ENCODE results near the gene ERCC6.

The ERCC6 gene

DNA sequence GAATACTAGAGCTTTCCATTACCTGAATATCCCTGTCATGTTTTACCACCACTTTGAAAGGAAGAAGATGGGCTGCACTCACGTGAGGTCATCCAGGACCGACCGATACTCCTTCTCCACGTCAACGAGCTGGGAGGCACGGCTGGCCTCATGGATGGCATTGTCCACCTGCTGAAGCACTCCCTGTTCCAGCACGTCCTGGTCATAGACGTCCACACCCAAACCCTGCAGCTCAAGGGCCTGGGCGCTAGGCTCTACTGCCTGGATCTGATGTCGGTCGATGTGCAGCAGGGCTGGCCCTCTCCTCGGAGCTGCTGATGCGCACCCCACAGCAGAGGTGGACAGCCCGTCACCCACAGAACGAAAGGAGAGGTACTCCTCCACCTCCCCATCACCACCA, 6.5 kb downstream of the ERCC6 start:
- Histone ChIP-seq H3K9me3 (ENCODE audit: severe bottlenecking) (no peaks in the 10 kb centered on the region), H3K27me3 (ENCODE audit: insufficient read depth, poor library complexity, severe bottlenecking) (no peaks in the 10 kb centered on the region), H3K4me3 (ENCODE audit: severe bottlenecking) (no peak overlapping the region), H3K27ac (ENCODE audit: poor library complexity, severe bottlenecking) (no peak overlapping the region), H3K36me3 (ENCODE audit: low read depth) (peaks cover 94% of the 10 kb centered on the region), H3K4me1 (ENCODE audit: insufficient read depth, poor library complexity, severe bottlenecking) (peaks cover 20% of the 10 kb centered on the region)
- TF ChIP-seq, protein P1, sequence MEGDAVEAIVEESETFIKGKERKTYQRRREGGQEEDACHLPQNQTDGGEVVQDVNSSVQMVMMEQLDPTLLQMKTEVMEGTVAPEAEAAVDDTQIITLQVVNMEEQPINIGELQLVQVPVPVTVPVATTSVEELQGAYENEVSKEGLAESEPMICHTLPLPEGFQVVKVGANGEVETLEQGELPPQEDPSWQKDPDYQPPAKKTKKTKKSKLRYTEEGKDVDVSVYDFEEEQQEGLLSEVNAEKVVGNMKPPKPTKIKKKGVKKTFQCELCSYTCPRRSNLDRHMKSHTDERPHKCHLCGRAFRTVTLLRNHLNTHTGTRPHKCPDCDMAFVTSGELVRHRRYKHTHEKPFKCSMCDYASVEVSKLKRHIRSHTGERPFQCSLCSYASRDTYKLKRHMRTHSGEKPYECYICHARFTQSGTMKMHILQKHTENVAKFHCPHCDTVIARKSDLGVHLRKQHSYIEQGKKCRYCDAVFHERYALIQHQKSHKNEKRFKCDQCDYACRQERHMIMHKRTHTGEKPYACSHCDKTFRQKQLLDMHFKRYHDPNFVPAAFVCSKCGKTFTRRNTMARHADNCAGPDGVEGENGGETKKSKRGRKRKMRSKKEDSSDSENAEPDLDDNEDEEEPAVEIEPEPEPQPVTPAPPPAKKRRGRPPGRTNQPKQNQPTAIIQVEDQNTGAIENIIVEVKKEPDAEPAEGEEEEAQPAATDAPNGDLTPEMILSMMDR (IDR thresholded peaks at IDR 0.05; ENCODE audit: poor library complexity, severe bottlenecking) = no peak
- ATAC-seq (ENCODE audit: low read depth) (no peak), DNase-seq (ENCODE audit: low spot score) (no peak)

DNA sequence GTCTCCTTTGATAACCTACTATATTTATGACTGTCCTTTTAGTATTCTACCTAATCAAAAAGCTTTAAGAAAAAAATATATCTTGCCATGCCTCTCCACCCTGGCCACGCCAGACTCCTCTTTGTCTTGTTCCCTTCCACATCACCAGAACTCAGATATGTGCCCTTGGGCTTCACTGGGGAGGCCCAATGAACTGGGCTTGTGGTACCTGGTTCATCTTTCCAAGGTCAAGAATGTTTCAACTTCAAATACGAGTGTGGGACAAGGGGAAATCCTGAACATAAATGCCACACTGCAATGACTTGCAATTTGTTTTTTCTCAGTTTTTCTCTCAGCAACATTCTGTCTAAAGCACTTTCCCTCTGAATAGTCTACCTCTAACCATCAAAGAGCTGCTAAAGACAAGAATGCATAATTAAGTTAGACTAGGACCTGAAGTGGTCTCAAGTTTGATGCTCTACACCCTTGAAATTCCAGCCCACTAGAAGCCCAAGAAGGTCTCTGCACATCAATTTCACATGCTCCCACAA, 9.9 kb downstream of the ERCC6 start:
- DNase-seq (ENCODE audit: low spot score) (no peak), ATAC-seq (ENCODE audit: low read depth) (no peak)
- peaks cover 95% of the 10 kb centered on the region for H3K36me3 ChIP-seq (ENCODE audit: low read depth)
- H3K4me1 ChIP-seq (ENCODE audit: insufficient read depth, poor library complexity, severe bottlenecking) = no peaks in the 10 kb centered on the region
- no peak overlapping the region for H3K27ac ChIP-seq (ENCODE audit: poor library complexity, severe bottlenecking)
- H3K9me3 ChIP-seq (ENCODE audit: severe bottlenecking) = no peaks in the 10 kb centered on the region
- H3K27me3 ChIP-seq (ENCODE audit: insufficient read depth, poor library complexity, severe bottlenecking) = no peaks in the 10 kb centered on the region
- TF ChIP-seq, protein P1 (IDR thresholded peaks at IDR 0.05; ENCODE audit: poor library complexity, severe bottlenecking) = no peak
- no peak overlapping the region for H3K4me3 ChIP-seq (ENCODE audit: severe bottlenecking)

DNA sequence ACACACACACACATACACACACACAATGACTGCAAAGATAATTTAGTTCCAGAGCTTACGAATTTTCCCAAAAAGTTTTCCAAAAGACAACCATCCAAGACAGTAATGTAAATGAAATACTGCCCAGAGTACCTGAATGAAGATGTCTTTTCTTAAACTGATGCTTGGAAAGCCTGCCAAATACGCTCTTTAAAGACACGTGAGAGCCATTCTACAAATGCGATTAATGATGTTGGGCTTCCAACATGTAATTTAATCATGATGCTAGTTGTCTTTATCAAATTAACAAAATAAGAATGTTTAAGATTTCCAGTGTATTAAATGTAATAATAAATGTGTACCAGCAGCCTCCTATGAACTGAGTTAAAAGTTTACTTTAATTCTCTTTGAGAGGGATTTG, 11.1 kb downstream of the ERCC6 start:
- TF ChIP-seq, protein P1 (IDR thresholded peaks at IDR 0.05; ENCODE audit: poor library complexity, severe bottlenecking) = no peak
- no peak for ATAC-seq (ENCODE audit: low read depth)
- Histone ChIP-seq H3K27me3 (ENCODE audit: insufficient read depth, poor library complexity, severe bottlenecking) (no peaks in the 10 kb centered on the region), H3K9me3 (ENCODE audit: severe bottlenecking) (no peaks in the 10 kb centered on the region), H3K27ac (ENCODE audit: poor library complexity, severe bottlenecking) (no peak overlapping the region), H3K4me3 (ENCODE audit: severe bottlenecking) (no peak overlapping the region), H3K4me1 (ENCODE audit: insufficient read depth, poor library complexity, severe bottlenecking) (no peaks in the 10 kb centered on the region), H3K36me3 (ENCODE audit: low read depth) (peaks cover 97% of the 10 kb centered on the region)
- DNase-seq (ENCODE audit: low spot score) = no peak

DNA sequence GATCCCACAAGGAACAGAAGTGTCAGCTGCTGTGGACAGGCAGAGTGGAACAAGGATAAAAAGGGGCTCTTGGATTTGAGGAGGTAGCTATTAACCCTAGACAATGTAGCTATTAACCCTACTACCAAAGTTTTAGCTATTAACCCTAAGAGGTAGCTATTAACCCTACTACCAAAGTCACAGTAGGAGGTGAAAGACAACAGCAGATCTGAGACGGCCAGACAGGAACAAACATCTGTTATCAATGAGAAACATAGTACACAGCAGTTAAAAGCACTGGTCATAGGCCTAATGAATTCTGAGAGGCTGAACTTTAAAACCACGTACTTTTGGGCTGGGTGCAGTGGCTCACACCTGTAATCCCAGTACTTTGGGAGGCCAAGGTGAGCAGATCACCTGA, 11.9 kb downstream of the ERCC6 start:
- no peaks in the 10 kb centered on the region for H3K4me1 ChIP-seq (ENCODE audit: insufficient read depth, poor library complexity, severe bottlenecking)
- no peak overlapping the region for H3K4me3 ChIP-seq (ENCODE audit: severe bottlenecking)
- H3K36me3 ChIP-seq (ENCODE audit: low read depth) = peaks cover 97% of the 10 kb centered on the region
- H3K27ac ChIP-seq (ENCODE audit: poor library complexity, severe bottlenecking) = no peak overlapping the region
- TF ChIP-seq, protein P1 (IDR thresholded peaks at IDR 0.05; ENCODE audit: poor library complexity, severe bottlenecking) = no peak
- no peaks in the 10 kb centered on the region for H3K27me3 ChIP-seq (ENCODE audit: insufficient read depth, poor library complexity, severe bottlenecking)
- no peaks in the 10 kb centered on the region for H3K9me3 ChIP-seq (ENCODE audit: severe bottlenecking)
- ATAC-seq (ENCODE audit: low read depth) (no peak), DNase-seq (ENCODE audit: low spot score) (no peak)

DNA sequence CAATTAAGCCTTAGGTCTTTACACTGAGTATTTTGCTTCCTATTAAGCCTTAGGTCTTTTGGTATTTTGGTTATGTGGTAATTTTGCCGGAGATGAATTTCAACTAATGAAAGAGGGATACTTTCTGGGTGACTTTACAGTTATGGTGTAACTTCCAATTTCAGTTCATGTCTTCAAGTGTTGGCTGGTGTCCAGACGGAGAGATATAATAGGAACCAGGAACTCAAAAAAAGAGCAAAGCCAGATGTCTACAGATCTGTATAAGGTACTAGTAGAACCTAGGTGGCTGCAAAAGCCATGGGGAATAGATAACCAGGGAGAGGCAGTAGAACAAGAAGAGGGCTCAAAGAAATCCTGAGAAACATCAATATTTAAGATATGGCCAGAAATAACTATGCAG, 12.3 kb downstream of the ERCC6 start:
- Histone ChIP-seq H3K27ac (ENCODE audit: poor library complexity, severe bottlenecking) (no peak overlapping the region), H3K27me3 (ENCODE audit: insufficient read depth, poor library complexity, severe bottlenecking) (no peaks in the 10 kb centered on the region), H3K4me3 (ENCODE audit: severe bottlenecking) (no peak overlapping the region), H3K36me3 (ENCODE audit: low read depth) (peaks cover 97% of the 10 kb centered on the region), H3K4me1 (ENCODE audit: insufficient read depth, poor library complexity, severe bottlenecking) (no peaks in the 10 kb centered on the region), H3K9me3 (ENCODE audit: severe bottlenecking) (no peaks in the 10 kb centered on the region)
- no peak for DNase-seq (ENCODE audit: low spot score)
- TF ChIP-seq, protein P1 (IDR thresholded peaks at IDR 0.05; ENCODE audit: poor library complexity, severe bottlenecking) = no peak
- no peak for ATAC-seq (ENCODE audit: low read depth)
